Gastroesophageal sphincter (tissue), 3 donors: ENCODE measurements around the gene SLC38A11.

Source experiments
- CTCF ChIP-seq, 4 experiments: fragments of 200-600 bp in 2 of 4; fragments of 450-650 bp in 2 of 4; sonication (generic) in 1 of 4; IDR thresholded peaks; one replicate each; pipeline ENCODE4 v1.5.1; 2017 to 2019; ENCODE audit warnings: antibody characterized with exemption in 4 of 4, mild to moderate bottlenecking in 2 of 4, moderate library complexity in 2 of 4
- POLR2A ChIP-seq, 2 donors: fragments of 450-650 bp; IDR thresholded peaks; one replicate each; pipeline ENCODE4 v1.6.1; 2017; ENCODE audit warnings: antibody characterized with exemption in 2 of 2, mild to moderate bottlenecking in 2 of 2, moderate library complexity in 1 of 2
- POLR2AphosphoS5 ChIP-seq: sonication (generic); formaldehyde crosslinking; IDR thresholded peaks from one replicate; pipeline ENCODE4 v1.6.1; 2017; ENCODE audit warnings: antibody characterized with exemption

GRCh38 chr2:164974221-164974620 is 18.9 kb upstream of the SLC38A11 start:
- TF ChIP-seq POLR2A (IDR thresholded peaks at IDR 0.05) (no peak), POLR2AphosphoS5 (no peak), CTCF (IDR thresholded peaks at IDR 0.05) (no peak)
